ENCODE data around the gene CCDC77.

DNA sequence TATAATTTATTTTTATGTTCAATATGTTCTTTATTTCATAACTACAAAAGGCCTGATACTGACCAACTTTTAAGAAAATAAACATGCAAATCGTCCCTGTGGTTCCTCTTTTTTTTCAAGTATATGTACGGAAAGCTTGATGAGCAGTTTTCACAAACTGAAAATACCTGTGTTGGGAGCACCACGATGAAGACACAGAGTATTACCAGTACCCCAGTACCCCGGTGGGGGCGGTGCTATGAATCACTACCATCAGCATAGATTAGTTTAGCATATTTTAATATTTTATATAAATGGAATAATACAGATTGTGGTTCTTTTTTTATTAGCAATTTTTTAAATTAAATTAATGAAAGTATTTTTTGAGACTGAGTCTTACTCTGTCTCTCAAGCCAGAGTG lies 65.3 kb downstream of the CCDC77 start:
- TF ChIP-seq, protein P1, sequence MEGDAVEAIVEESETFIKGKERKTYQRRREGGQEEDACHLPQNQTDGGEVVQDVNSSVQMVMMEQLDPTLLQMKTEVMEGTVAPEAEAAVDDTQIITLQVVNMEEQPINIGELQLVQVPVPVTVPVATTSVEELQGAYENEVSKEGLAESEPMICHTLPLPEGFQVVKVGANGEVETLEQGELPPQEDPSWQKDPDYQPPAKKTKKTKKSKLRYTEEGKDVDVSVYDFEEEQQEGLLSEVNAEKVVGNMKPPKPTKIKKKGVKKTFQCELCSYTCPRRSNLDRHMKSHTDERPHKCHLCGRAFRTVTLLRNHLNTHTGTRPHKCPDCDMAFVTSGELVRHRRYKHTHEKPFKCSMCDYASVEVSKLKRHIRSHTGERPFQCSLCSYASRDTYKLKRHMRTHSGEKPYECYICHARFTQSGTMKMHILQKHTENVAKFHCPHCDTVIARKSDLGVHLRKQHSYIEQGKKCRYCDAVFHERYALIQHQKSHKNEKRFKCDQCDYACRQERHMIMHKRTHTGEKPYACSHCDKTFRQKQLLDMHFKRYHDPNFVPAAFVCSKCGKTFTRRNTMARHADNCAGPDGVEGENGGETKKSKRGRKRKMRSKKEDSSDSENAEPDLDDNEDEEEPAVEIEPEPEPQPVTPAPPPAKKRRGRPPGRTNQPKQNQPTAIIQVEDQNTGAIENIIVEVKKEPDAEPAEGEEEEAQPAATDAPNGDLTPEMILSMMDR (IDR thresholded peaks at IDR 0.05): no peak
- no peak for TF ChIP-seq EP300 (IDR thresholded peaks at IDR 0.05)

Measured in stomach (tissue), 4 donors.